Measurements from ENCODE around the gene SYT6. TPM values are rescaled to one million over a fixed set of nuclear protein-coding genes. Genes with fewer than 3 reads are reported as not detected.
A peak's percentile ranks its signal among the peaks of the same experiment; 100 is the strongest.

The SYT6 gene
- total RNA-seq, 1 experiment from 2014 or later = not detected

DNA sequence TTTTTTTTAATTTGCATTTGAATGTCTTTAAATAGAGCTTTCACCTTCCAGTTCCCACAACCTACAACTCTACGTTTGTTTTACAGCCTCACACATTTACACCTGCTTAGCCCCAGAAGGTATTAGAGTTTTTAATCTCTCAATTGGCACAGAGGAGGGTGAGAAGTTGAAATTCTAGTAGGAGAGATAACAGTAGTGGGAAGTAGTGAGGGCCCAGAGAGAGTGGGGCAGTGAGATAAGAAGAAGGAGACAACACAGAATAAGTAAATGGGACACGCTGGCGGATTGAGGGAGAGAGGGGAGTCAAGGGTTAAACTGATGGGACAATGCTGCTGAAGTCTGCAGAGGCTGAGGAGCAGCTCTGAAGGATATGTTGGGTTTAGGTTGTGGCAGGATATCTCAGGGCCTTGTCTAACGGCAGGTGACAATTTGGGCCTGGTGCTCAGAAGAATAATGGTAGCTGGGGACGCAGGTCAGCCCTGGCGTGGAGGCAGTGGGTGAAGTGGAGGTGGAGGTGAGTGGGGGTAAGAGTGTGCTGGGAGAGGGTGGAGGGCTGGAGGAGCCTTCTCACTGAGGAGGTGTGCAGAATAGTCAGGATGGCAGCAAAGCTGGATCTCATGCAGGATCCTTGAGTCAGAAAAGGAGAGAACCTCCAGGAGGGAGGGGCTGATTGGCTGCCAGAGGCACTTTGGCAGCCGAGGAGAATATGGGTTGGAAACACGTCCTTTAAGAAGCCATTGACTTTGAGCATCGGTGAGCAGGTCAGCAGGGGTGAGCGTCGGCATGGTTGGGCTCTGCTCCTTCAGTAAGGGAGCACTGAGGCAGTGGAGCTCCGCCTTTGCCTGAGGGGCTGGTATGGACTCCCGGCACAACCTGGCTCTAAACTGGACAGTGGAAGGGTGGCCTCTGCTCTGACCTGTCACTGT is 72.9 kb downstream of the SYT6 start:
- peak overlapping the region; percentile 96 for H3K27ac ChIP-seq
- no peaks in the 10 kb centered on the region for H3K36me3 ChIP-seq (ENCODE audit: low read depth)
- H3K9me2 ChIP-seq (ENCODE audit: insufficient read depth) = no peaks in the 10 kb centered on the region
- BruUV-seq (replicated peaks) = no TSS peak
- ChIA-PET POLR2A (ENCODE audit: unreplicated experiment) (no interaction called here), CTCF (no interaction called here)
- no peaks in the 10 kb centered on the region for H3K79me2 ChIP-seq (ENCODE audit: low read depth)
- H3K4me3 ChIP-seq = no peak overlapping the region
- DNase-seq = no peak
- no peak overlapping the region for H2AFZ ChIP-seq
- peaks cover 15% of the 10 kb centered on the region for H3K9me3 ChIP-seq (ENCODE audit: insufficient read depth, low read depth)
- intact Hi-C loops (cut with micrococcal nuclease; ENCODE audit: unreplicated experiment) = no loop called here
- H3K4me1 ChIP-seq (replicated peaks; ENCODE audit: insufficient read depth) = peaks cover 67% of the 10 kb centered on the region
- no peaks in the 10 kb centered on the region for H4K20me1 ChIP-seq (ENCODE audit: insufficient read depth)
- H3K27me3 ChIP-seq (ENCODE audit: insufficient read depth, low read depth) = no peaks in the 10 kb centered on the region
- peaks cover 61% of the 10 kb centered on the region for H3F3A ChIP-seq (ENCODE audit: insufficient read depth, low read depth)
- H3K4me2 ChIP-seq = 0 out of 2 replicates have a peak overlapping the region, but pooled peaks have one; percentile 61
- TF ChIP-seq, protein P1, sequence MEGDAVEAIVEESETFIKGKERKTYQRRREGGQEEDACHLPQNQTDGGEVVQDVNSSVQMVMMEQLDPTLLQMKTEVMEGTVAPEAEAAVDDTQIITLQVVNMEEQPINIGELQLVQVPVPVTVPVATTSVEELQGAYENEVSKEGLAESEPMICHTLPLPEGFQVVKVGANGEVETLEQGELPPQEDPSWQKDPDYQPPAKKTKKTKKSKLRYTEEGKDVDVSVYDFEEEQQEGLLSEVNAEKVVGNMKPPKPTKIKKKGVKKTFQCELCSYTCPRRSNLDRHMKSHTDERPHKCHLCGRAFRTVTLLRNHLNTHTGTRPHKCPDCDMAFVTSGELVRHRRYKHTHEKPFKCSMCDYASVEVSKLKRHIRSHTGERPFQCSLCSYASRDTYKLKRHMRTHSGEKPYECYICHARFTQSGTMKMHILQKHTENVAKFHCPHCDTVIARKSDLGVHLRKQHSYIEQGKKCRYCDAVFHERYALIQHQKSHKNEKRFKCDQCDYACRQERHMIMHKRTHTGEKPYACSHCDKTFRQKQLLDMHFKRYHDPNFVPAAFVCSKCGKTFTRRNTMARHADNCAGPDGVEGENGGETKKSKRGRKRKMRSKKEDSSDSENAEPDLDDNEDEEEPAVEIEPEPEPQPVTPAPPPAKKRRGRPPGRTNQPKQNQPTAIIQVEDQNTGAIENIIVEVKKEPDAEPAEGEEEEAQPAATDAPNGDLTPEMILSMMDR (conservative IDR thresholded peaks at IDR 0.05) = no peak
- TF ChIP-seq EZH2 (IDR thresholded peaks at IDR 0.05; ENCODE audit: low read depth) = no peak

DNA sequence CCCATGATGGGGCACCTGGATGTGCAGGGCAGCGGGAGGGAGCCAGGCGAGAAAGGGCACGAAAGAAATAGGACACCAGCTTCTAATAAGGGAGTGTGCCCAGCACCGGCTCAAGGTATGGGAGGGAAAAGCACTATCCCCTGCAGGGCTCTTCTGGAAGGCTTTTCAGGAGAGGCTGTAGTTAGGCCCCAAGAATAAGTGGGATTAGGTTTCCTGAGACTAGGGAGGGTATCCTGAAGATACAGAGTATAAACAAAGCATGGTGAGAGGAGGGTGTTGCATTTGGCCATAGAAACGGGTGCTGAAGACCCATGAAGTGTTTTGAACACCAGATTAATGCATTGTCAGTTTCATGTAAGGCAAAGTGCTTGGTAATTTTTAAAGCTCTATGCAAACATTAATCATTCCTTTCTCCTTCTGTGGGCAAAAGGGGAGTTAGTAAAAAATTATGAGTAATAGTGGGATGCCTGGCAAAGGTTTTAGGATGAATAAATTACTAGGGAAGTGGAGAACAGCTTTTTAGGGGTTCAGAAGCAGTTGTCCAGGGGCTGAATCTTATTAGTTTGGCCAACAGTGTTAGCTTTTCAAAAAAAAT is 74.0 kb downstream of the SYT6 start:
- intact Hi-C loops (cut with micrococcal nuclease; ENCODE audit: unreplicated experiment) = no loop called here
- Histone ChIP-seq H3K9me2 (ENCODE audit: insufficient read depth) (no peaks in the 10 kb centered on the region), H4K20me1 (ENCODE audit: insufficient read depth) (no peaks in the 10 kb centered on the region), H3F3A (ENCODE audit: insufficient read depth, low read depth) (peaks cover 56% of the 10 kb centered on the region), H3K79me2 (ENCODE audit: low read depth) (no peaks in the 10 kb centered on the region), H2AFZ (peak overlapping the region; percentile 40; the same call in 1 of the 2 replicates), H3K4me3 (no peak overlapping the region), H3K27ac (peak overlapping the region; percentile 96), H3K4me2 (peak overlapping the region; percentile 63), H3K27me3 (ENCODE audit: insufficient read depth, low read depth) (no peaks in the 10 kb centered on the region), H3K4me1 (replicated peaks; ENCODE audit: insufficient read depth) (peaks cover 67% of the 10 kb centered on the region), H3K9me3 (ENCODE audit: insufficient read depth, low read depth) (peaks cover 4% of the 10 kb centered on the region), H3K36me3 (ENCODE audit: low read depth) (no peaks in the 10 kb centered on the region)
- BruUV-seq (replicated peaks) = no TSS peak
- CTCF ChIA-PET = no interaction called here
- peak in 1 of 2 experiments; percentile 75 for DNase-seq
- TF ChIP-seq EZH2 (IDR thresholded peaks at IDR 0.05; ENCODE audit: low read depth) = no peak
- TF ChIP-seq, protein P1 (conservative IDR thresholded peaks at IDR 0.05) = no peak
- POLR2A ChIA-PET (ENCODE audit: unreplicated experiment) = no interaction called here

DNA sequence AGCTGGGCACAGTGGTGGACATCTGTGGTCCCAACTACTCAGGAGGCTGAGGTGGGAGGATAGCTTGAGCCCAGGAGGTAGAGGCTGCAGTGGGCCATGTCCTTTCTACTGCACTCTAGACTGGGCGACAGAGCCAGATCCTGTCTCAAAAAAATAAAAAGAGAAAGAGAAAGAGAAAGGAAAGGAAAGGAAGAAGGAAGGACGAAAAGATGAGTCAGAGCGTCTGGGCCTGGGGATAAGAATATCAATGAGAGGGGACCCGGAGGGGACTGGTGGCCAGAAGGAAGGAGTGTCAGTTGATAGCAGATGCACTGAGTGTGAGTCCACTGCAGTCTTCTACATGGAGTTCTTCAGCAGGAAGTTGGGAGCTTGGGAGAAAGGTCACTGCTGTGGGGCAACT is 75.6 kb downstream of the SYT6 start:
- ChIA-PET CTCF (no interaction called here), POLR2A (ENCODE audit: unreplicated experiment) (no interaction called here)
- Histone ChIP-seq H3F3A (ENCODE audit: insufficient read depth, low read depth) (peaks cover 41% of the 10 kb centered on the region), H3K4me3 (no peak overlapping the region), H4K20me1 (ENCODE audit: insufficient read depth) (no peaks in the 10 kb centered on the region), H3K36me3 (ENCODE audit: low read depth) (no peaks in the 10 kb centered on the region), H3K4me2 (no peak overlapping the region), H3K9me3 (ENCODE audit: insufficient read depth, low read depth) (peaks cover 11% of the 10 kb centered on the region), H3K4me1 (replicated peaks; ENCODE audit: insufficient read depth) (peaks cover 52% of the 10 kb centered on the region), H3K9me2 (ENCODE audit: insufficient read depth) (no peaks in the 10 kb centered on the region), H3K79me2 (ENCODE audit: low read depth) (no peaks in the 10 kb centered on the region), H3K27ac (no peak overlapping the region), H2AFZ (no peak overlapping the region), H3K27me3 (ENCODE audit: insufficient read depth, low read depth) (no peaks in the 10 kb centered on the region)
- no TSS peak for BruUV-seq (replicated peaks)
- TF ChIP-seq EZH2 (IDR thresholded peaks at IDR 0.05; ENCODE audit: low read depth) = no peak
- TF ChIP-seq, protein P1 (conservative IDR thresholded peaks at IDR 0.05) = no peak
- intact Hi-C loops (cut with micrococcal nuclease; ENCODE audit: unreplicated experiment) = no loop called here
- no peak for DNase-seq
